NCI-H2227 treated with DMSO at 0.1 percent for 48 hours (cell line): Measurements from ENCODE around the gene SORL1.
A peak's percentile ranks its signal among the peaks of the same experiment; 100 is the strongest.
"Not testable (repeated sequence)": the region's sequence is repeated elsewhere in the genome, so short reads cannot be mapped to it uniquely, and the experiment has no call there.

Experiments used
- DNase-seq: peaks from one replicate; lab custom pipeline; 2025; lab: John Stamatoyannopoulos, UW

Gene SORL1

DNA sequence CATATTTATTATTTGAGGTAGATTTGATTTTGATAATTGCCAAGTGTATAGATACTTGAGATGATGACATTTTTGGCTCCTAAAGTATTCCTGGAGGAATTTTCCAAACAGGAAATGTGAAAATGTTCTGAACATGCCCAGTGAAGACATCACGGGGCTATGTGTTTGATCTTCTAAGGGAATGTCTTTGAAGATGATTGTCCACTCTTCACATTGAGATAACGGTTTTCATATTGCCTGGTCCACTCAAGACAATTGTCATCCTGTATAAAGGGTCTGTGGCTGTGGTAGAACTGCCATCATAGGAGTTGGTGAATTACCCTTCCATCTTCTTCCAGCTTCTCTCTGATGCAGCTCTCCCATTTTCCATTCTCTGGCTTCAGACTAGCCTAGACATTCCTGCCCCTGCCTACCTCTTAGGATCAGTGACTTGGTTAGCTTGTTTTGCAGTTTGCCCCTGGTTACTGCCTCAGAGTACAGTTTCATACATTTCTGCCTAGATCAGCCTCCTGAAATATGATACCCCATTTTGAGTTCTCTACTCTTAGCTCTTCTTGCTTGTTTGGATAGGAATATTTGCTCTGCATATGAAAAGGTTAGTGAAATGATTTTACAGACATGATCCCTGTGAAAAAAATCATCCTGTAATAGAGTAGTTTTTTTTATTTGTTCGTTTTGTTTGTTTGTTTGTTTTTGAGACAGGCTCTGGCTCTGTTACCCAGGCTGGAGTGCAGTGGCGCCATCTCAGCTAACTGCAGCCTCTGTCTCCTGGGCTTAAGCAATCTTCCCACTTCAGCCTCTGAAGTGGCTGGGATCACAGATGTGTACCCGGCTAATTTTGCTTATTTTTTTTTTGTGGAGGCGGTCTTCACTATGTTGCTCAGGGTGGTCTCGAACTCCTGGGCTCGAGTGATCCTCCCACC lies 112.0 kb downstream of the SORL1 start:
- DNase-seq: no peak

DNA sequence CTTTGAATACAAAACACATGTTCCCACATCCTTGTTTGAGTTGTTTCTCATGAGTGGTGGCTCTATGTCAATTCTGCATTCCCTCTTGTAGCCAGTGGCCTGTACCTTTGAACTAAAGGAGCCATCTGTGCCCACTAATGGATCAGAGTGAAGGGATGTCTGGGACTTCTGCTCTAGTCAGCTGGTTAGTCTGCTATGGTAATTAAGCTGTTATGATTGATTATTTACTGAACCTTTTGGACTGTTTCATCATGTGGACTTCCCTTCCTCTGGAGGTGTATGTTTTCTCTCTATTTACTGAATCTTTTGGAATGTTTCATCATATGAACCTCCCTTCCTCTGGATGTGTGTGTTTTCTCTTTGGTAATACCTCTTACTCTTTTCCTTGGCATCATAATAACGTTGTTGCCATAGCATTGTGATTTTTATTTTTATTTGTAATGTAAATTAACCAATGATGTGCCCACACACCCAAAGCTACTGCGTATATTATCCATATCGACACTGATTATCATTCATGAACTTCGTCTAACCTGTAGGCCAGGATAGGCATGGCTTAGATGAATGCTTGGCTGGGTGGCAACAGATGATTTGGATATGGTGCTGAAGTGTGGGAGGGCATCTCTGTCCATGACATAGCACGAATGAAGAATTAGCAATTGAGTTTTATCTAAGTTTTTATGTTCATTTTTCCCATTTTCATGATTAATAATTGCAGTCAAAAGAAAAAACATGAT lies 113.0 kb downstream of the SORL1 start:
- DNase-seq: no peak

DNA sequence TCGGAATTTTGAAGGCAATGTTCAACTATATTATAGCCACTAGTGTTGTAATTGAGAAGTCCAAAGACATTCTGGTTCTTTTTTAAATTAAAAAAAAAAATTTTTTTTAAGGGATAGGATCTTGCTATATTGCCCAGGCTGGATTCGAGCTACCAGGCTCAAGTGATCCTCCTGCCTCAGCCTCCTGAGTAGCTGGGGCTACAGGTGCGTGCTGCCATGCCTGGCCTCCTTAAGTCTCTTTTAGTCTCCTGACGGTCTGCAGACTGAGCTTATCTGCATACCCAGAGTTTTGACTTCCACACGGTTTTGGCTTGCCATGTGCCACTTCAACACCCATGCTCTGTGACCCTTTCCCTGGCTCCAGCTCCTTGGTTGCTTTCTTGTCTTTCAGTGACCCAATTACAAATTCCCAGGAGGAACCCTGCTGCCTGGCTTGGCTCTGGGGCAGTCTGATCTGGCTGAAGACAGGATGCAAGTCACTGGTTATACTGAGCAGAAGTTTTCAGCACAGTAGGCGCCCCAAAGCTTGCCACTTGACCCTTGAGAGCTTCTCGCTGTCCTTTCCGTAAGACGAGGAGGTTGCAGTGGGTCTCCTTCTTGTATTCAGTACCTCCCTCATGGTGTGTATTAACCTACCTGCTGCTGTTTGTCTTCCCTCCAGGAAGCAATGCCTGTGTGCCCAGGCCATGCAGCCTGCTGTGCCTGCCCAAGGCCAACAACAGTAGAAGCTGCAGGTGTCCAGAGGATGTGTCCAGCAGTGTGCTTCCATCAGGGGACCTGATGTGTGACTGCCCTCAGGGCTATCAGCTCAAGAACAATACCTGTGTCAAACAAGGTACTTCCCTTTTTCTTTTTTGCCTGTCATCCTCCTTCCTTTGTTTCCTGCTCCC lies 114.4 kb downstream of the SORL1 start:
- no peak for DNase-seq

DNA sequence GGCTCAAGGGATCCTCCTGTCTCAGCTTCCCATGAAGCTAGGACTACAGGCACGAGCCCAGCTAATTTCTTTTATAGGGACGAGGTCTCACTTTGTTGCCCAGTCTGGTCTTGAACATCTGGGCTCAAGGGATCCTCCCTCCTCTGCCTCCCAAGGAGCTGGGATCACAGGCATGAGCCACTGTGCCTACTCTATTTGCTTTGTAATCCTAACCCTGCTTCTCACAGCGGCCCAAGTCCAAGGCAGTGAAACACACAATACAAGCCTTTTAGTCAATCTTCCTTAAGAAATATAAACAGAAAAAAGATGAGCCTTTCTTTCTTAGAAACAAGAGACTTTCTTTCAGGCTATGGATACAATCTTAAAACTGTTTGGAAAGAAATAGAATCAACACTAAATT lies 115.9 kb downstream of the SORL1 start:
- DNase-seq: no peak

DNA sequence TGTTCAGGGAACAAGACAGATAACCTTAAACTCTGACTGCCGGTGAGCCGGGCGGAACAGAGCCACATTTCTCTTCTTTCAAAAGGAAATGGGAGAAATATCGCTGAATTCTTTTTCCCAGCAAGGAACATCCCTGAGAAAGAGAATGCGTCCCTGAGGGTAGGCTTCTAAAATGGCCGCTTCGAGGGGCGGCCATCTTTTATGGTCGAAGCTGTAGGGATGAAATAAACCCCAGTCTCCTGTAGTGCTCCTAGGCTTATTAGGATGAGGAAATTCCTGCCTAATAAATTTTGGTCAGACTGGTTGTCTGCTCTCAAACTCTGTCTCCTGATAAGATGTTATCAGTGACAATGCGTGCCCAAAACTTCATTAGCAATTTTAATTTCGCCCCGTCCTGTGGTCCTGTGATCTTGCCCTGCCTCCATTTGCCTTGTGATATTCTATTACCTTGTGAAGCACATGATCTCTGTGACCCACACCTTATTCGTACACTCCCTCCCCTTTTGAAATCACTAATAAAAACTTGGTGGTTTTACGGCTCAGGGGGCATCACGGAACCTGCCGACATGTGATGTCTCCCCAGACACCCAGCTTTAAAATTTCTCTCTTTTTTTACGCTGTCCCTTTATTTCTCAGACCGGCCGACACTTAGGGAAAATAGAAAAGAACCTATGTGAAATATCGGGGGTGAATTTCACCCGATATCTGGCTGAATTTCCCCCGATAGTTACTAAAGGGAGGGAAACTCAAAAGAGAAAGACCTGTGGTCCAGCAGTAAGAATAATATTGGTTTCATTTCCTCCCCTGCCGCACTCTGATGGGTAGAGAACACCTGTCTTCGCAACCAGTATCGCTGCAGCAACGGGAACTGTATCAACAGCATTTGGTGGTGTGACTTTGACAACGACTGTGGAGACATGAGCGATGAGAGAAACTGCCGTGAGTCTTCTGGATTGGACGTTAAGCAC lies 117.5 kb downstream of the SORL1 start:
- not testable (repeated sequence) for DNase-seq

DNA sequence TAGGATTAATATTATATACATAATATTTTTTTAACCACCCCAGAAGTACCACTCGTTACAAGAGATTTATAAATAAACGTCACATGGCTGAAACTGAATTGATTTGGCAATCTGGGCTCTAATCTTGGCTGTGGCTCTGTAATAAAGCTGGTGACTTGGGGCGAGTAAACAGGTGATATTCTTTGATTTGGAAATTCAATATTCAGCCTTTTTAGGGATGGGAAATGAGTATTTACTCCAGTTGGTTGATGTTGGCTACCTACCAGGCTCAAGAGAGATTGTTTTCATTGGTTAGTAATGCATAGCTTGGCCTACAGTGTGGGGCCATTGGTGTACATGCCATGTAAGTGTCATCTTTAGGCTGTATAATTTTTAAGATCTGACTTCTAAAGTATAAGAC lies 118.3 kb downstream of the SORL1 start:
- DNase-seq: no peak

DNA sequence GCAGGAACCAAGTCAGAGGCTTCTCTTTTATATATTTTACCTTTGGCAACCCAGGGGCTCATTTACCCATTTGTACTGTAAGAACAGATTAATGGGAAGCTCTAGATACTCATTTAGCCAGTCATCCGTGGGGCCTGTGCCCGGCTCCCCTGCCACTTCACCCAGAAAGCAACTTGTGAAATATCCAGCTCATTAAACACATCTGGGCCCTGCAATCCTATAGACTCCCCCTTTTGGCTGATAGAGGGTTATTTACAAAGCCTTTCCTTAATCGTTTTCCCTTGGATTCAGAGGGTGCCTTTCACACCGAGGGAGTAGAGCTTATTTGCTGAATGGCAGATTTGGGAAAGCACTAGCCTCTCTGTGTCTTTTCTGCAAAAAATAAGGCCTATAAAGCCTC lies 119.4 kb downstream of the SORL1 start:
- no peak for DNase-seq

DNA sequence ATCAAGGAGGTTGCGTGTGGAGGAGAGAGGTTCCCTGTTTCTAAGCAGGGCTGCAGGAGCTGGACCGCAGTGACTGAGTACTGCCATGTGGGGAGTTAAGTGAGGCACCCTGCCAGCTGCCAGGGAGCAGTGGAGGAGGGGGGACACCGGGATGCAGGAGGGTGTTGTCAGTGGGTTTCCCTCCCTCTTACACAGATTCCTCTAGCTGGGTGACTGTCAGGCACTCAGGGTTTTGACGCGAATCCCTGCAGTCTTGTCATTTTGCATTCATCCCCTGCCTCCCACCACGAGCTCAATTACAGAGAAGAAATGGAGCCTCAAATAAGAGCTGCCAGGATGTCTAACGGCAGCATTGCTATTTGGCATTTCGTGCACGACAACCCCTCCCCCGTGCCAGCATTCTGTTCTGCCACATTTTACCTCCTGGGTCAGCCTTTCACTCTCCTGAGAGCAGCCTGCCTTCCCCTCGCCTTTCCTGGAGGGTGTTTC lies 120.5 kb downstream of the SORL1 start:
- no peak for DNase-seq

DNA sequence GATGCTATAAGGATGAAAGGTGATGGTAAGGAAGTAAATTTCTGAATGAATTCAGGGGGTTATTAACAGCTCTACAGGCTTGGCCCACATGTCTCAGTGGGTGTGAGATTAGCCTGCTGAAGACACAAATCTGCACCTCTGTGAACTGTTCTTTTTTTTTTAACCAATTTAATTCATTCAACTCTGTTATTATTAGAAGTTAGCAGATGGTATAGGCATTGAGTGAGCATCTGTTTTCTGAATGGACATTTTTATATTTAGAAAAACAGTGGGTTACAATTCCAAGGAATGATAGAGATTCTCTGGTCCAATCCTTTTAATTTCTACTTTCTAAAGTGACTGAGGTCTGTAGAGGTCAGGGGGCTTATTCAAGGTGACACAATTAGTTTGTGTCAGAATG lies 122.7 kb downstream of the SORL1 start:
- DNase-seq: no peak

DNA sequence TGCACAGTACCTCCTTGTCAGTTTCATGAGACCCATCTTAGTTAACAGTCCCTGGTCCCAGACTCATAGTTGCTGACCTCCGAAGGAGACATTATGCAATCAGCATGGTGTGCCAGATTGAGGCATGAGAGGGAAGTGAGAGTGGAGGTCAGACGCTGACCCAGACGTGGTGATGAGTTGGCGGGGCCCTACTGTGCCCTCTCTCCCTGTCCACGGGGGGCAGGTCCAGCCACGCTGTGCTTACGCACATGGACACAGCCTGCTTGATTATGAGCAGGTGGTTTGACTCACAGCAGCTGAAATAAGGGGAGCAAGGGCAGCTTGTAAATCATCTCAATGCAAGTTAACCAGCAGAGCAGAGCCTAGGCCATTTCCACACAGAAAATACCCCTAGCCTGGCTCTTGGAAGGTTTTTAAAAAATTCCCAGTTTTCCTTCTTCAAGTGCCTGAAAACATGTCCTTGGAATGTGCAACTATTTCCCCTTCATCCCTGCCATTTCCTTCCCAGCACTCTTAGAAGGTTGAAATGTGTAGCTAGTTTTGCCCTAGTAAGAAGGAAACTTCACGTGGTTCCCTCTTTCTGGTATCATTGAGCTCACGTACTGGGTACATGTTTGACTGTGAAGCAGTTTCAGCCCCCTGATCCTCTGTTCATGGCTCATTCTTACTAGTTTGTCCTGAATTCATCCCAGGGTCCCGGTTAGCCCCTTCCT lies 123.3 kb downstream of the SORL1 start:
- no peak for DNase-seq

DNA sequence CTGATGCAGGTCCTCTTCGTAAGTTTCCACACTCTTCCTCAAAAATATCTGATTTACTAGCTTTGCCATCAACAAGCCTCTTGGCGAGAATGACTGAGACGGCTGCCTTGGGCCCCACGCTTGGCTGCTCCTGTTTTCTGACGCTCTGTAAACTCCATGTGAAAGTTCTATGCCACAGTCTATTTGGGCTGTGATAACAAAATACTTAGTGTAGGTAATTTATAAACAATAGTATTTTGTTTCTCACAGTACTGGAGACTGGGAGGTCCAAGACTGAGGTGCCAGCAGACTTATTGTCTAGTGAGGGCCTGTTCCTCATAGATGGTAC lies 123.8 kb downstream of the SORL1 start:
- DNase-seq: no peak

DNA sequence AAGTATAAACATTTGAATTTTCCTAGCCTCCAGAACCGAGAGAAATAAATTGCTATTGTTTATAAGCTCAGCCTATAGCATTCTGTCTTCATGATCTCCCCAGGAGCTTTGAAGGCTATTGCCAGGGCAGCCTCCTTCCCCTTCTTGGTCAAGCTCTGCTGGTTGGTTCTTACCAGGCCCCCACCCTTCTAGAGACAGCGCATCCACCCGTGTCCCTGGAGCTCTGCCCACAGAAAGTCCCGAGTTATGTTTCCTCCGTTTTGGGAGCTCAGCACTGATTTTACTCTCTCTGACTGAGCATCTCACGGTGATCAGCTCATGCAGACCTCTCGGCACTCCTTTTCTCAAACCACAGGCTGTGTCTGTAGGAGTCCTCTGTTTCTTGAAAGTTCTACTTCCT lies 124.4 kb downstream of the SORL1 start:
- DNase-seq: no peak

DNA sequence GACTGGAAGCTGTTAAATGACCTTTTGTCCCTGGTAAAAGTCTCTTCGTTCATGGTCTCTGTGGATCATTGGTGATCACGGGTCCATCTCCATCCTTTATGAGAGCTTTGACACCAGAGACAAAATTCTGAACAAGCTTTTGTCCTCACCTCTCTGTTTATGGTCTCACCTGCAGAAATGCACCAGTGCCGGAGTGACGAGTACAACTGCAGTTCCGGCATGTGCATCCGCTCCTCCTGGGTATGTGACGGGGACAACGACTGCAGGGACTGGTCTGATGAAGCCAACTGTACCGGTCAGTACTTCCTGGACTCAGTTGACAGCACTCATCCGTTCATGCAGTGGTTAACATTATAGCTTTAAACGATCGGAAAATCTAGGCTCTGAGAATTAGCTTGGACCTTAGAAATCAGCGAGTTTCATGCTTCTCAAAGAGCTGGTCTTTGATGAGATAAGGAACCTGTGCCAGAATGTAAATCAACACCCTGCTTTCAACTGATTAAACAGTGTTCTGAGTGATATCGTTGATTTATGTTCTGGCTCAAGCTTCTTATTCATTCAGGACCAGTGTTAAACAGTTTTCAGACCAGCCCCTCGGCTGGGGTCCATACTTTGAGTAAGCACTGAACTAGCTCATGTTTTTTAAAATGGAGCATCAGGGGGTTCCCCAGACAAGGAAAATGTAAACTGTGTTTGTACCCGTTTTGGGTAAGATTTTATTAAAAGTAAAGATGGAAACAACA lies 125.2 kb downstream of the SORL1 start:
- no peak for DNase-seq

DNA sequence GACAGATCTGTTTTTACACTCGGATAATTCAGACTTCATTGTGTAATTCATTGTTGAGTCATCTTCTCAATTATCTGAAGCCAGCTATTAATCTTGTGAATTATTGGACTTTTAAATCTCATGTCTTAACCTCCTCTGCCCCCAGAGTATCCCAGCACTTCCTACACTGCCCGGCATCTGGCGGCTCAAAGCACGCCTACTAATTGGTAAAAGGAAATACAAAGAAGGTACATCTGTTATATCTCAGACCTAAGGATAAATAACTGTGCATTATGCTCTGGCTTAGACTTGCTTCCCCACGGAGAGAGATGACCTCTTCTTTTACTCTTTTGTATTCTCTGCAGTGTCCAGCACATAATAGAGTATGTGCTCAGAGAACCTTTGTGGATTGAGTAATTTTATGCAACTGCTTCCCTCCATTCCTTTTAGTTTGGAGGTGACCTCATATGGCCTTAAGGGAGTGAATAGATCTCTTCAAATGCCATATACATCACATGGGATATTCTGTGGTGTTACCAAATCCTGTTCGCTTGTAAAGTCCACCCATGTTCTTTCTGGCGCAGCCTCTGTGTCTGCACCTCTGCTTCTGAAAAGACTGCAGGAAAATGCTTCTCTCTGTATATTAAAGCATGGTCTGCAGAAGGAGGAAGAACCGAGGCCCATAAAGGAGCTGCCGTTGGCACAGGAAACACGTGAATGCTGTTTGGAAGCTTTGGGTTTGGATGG lies 126.3 kb downstream of the SORL1 start:
- DNase-seq: peak; percentile 86

DNA sequence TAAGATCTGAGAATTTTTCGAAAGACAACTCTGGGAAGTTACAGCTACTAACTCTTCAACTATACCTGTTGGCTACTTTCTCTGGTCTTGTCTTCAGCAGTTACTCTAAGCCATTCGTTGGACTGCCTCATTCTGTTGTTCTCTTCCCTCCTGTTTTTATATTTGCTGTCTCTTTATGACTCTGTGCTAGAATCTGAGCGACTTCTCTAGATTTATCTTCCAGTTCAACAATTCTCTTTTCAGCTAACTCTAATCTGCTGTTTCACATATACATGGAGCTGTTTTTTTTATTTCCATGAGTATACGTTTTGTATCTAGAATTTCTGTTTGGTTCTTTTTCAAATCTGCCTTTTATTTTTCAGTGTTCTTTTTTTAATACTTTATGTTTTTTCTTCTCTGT lies 128.0 kb downstream of the SORL1 start:
- DNase-seq: no peak

DNA sequence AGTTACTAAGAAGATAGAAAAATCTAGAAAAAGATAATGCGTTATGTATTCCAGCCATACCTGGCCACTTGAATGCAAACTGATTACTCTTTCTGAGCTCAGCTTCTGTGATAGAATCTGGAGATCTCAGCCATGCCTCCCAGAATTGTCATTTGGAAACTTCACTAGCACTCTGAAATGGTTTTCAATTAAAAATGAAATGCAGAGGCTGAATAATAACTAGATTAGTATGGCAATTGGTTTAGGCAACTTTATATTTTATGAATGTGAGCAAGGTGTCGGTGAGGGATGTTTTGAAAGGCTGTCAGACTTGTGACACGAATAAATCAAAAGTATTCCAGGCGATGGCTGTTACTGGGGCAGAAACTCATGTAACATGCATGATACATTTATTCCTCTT lies 129.5 kb downstream of the SORL1 start:
- DNase-seq: no peak

DNA sequence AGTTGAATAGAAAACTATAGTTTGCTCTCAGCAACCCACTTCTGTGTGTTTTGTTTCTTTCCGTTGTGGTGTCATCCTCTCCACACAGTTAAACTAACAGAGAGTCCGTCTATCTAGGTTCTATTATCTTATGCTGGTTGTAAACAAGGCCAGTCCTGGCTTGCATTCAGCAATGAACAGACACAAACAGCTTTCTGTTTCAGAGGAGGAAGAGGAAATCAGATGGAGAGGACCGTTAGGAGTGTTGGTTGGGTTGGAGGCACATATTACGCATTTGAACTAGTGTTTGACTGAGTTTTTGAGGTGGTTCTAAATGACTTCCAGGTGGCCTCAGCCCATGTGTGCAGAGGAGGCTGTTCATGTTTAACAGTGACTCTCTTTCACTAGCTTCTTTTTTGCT lies 130.2 kb downstream of the SORL1 start:
- DNase-seq: no peak

DNA sequence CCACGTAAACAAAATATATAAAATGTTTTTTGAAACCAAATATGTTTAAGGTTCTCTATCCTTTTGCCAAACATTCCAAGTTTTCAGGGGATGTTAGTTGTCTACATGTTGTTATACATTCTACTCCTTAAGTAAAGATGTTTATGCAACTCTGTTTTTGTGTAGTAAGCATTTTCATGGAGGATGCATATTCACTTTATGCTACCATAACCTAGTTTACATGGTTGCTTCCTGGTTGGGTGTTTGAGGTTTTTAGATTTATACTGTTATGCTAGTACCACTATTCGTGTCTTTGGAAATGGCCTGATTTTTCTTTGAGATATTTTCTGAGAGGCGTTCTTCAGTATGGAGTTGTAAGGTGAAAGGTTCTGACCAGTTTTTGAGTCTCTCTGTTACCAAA lies 131.7 kb downstream of the SORL1 start:
- no peak for DNase-seq

DNA sequence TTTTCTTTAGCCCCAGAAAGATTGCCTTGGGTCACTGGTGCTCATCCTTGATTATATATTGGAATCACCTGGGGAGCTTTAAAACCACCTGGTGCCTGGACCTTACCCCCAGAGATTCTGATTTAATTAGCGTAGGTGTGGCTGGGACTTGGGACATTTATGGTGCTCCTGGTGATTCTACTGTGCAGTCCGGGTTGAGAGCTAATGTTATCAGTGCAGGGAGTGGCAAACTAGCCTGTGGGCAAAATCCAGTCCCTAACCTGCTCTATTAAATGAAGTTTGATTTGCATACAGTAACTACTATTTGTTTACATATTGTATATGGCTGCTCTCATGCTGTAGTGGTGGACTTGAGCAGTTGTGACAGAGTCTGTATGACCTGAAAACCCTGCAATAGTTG lies 134.6 kb downstream of the SORL1 start:
- DNase-seq: no peak
